ENCODE data around the gene SRP14. TPM values are rescaled to one million over a fixed set of nuclear protein-coding genes. Genes with fewer than 3 reads are reported as not detected.
A peak's percentile ranks its signal among the peaks of the same experiment; 100 is the strongest.

SRP14 gene
- total RNA-seq, 3 donors from 2014 or later, result 279 to 310 (median 299) TPM

DNA sequence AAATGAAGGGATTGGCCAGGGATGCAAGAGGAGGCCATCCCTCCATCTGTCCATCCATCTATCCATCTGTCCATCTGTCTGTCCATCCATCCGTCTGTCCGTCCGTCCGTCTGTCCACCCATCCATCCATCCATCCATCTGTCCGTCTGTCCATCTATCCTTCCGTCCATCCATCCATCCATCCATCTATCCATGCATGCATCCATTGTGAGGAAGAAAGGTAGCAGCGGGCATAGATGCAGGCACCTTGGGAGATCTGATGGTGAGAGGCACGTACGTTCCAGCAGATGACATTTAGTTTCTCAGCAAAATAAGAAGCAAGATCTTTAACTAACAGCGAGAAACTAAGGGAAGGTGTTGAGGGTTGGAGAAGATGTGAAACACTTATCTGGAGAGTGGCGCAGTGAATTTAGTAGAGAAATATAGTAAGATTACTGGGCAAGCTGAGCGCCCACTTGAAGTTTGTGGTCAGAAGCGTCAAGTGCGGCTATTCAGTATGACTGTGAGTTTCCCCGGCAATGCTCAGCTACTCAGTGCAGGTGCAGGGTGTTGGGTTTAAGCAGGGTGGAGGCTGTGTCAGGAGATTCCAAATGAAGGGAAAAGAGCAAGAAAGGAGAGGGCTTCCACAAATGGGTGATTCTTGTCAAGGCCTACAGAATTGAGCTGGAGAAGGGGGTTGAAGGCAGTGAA is 22.4 kb upstream of the SRP14 start:
- Histone ChIP-seq H3K27me3 (no peaks in the 10 kb centered on the region), H3K9me3 (no peaks in the 10 kb centered on the region), H3K4me1 (no peaks in the 10 kb centered on the region), H3K4me3 (no peak overlapping the region), H3K27ac (no peak overlapping the region), H3K36me3 (no peaks in the 10 kb centered on the region)
- TF ChIP-seq POLR2AphosphoS5 (IDR thresholded peaks at IDR 0.05) (no peak), POLR2A (IDR thresholded peaks at IDR 0.05) (no peak)
- TF ChIP-seq, protein P1, sequence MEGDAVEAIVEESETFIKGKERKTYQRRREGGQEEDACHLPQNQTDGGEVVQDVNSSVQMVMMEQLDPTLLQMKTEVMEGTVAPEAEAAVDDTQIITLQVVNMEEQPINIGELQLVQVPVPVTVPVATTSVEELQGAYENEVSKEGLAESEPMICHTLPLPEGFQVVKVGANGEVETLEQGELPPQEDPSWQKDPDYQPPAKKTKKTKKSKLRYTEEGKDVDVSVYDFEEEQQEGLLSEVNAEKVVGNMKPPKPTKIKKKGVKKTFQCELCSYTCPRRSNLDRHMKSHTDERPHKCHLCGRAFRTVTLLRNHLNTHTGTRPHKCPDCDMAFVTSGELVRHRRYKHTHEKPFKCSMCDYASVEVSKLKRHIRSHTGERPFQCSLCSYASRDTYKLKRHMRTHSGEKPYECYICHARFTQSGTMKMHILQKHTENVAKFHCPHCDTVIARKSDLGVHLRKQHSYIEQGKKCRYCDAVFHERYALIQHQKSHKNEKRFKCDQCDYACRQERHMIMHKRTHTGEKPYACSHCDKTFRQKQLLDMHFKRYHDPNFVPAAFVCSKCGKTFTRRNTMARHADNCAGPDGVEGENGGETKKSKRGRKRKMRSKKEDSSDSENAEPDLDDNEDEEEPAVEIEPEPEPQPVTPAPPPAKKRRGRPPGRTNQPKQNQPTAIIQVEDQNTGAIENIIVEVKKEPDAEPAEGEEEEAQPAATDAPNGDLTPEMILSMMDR (IDR thresholded peaks at IDR 0.05), result no peak
- intact Hi-C loops (cut with DNase I; ENCODE audit: low total_unique reads), result no loop called here
- DNase-seq (ENCODE audit: low spot score in 2 of 2), result no peak

DNA sequence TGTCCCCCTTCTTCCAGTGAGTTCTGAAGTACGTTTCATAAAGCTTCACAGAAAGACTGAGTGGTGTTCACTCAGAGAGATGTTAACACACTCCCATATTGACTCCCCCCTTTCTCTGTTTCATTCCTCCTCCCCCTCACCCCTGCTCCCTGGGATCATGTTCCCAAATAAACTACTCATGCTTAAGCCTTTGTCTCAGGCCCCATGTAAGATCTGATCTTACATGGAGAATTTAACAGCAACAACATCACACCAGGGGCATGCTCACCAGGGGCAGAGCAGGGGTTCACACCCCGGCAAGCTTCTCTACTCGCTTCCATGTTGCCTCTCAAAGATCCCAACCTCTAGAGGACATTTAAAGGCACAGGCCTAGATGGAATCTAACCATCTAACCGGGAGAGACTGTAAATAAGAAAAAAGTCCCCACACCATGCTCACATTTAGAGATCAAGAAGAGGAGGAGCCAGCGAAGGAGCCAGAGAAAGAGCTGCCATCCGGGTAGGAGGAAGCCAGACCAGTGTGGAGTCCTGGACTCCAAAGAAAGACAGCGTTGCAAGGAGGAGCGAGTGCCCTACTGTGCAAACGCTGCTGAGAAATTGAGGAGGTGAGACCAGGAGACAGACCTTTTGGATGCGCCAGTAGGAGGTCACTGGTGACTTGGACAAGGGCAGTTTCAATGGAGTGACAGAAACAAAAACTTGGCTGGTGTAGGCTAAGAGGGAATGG is 21.4 kb upstream of the SRP14 start:
- H3K36me3 ChIP-seq, result no peaks in the 10 kb centered on the region
- H3K4me3 ChIP-seq, result no peak overlapping the region
- DNase-seq (ENCODE audit: low spot score in 2 of 2), result no peak
- no peak for TF ChIP-seq POLR2A (IDR thresholded peaks at IDR 0.05)
- no peaks in the 10 kb centered on the region for H3K27me3 ChIP-seq
- H3K9me3 ChIP-seq, result no peaks in the 10 kb centered on the region
- H3K4me1 ChIP-seq, result peaks cover 0 to 9% of the 10 kb centered on the region in 2 donors
- H3K27ac ChIP-seq, result no peak overlapping the region
- intact Hi-C loops (cut with DNase I; ENCODE audit: low total_unique reads), result no loop called here

DNA sequence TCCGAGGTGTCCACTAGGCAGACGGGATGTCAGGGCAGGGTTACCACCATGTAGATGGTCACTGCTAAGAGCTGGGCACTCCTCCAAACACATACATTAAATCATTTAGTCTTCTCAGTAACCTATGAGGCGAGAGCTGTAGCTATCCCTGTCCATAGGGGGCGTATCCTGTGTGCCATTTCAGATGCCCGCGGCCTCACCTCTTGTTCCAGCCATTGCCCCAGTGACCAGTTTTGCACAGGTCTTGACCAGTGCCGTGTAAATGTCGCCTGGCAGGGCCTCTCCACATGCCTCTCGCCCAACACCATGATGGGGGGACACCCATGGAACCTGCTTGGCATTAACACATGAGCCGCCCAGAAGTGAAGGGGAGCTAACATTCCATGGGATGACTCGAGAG is 20.8 kb upstream of the SRP14 start:
- Histone ChIP-seq H3K4me3 (no peak overlapping the region), H3K27ac (no peak overlapping the region), H3K36me3 (no peaks in the 10 kb centered on the region), H3K4me1 (peaks cover 0 to 15% of the 10 kb centered on the region in 2 donors), H3K27me3 (no peaks in the 10 kb centered on the region), H3K9me3 (no peaks in the 10 kb centered on the region)
- TF ChIP-seq, protein P1 (IDR thresholded peaks at IDR 0.05), result no peak
- no peak for TF ChIP-seq POLR2A (IDR thresholded peaks at IDR 0.05)
- no peak for TF ChIP-seq POLR2AphosphoS5 (IDR thresholded peaks at IDR 0.05)
- intact Hi-C loops (cut with DNase I; ENCODE audit: low total_unique reads), result loop anchor here (10.0 kb wide), 1 partner anchor 45 kb away; the partner anchor contains the start of gene BMF
- no peak for DNase-seq (ENCODE audit: low spot score in 2 of 2)

DNA sequence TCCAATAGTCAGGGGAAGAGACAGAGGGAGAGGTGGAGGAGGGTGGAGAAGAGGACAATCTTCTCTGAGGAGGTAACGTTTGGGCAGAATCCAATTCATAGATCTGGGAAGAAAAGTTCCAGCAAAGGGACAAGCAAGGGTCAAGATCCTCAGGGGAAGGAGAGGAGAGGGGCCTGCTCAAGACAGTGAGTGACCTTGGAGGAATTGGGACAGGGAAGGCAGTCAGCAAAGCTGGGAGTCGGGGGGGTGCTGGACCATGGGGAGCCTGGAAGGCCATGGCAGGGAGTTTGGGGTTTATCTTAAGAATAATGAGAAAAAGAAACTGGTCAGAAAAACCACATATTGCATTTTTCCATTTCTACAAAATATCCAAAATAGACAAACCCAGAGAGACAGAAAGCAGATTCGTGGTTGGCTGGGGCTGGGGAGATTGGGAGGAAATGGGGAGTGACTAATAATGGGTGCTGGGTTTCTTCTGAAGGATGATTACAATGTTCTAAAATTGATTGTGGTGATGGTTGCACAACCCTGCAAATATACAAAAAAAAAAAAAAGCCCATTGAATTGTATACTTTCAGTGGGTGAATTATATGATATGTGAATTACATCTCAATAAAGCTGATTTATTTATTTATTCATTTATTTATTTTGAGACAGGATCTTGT is 19.6 kb upstream of the SRP14 start:
- H3K4me3 ChIP-seq, result no peak overlapping the region
- no peak overlapping the region for H3K27ac ChIP-seq
- H3K4me1 ChIP-seq, result peaks cover 0 to 20% of the 10 kb centered on the region in 2 donors
- intact Hi-C loops (cut with DNase I; ENCODE audit: low total_unique reads), result loop anchor here (10.0 kb wide), 1 partner anchor 46 kb away; the partner anchor contains the start of gene BMF
- H3K36me3 ChIP-seq, result no peaks in the 10 kb centered on the region
- H3K27me3 ChIP-seq, result no peaks in the 10 kb centered on the region
- H3K9me3 ChIP-seq, result no peaks in the 10 kb centered on the region
- DNase-seq (ENCODE audit: low spot score in 2 of 2), result no peak
- TF ChIP-seq, protein P1 (IDR thresholded peaks at IDR 0.05), result no peak
- TF ChIP-seq POLR2A (IDR thresholded peaks at IDR 0.05), result no peak
- TF ChIP-seq POLR2AphosphoS5 (IDR thresholded peaks at IDR 0.05), result no peak

DNA sequence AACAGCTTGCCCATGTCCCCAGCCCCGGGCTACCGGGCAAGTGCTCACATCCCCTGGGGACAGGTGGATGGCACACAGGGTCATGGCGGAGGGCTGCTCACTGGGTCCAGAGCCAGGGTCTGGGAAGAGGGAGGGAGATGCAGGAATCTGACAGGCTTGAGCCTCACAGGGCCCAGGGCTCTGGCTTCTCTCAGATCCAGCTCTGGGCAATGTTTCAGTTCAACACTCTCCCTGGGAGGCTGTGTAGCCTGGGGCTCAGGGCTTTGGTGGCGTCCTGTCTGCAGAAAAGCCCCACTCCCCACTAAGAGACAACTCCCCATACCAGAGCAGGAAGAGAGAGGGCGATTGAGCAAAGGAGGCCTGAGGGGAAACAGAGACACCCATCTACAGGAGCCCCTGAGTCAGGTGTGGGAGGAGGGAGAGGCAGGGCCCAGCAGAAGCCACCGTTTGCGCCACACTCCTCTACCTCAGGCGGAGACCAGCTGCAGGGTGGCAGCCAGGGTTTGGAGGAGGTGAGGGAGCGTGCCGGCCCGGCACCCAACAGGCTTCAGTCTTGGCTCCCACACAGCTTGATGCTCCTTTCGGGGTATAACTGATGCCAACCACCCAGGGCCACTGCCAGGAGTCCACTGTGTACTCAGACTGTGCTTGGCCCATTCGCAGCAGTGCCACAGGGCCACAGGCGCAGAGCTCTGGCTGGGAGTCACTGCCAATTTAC is 16.8 kb upstream of the SRP14 start:
- Histone ChIP-seq H3K36me3 (no peaks in the 10 kb centered on the region), H3K27me3 (no peaks in the 10 kb centered on the region), H3K4me1 (peaks cover 0 to 20% of the 10 kb centered on the region in 2 donors), H3K9me3 (no peaks in the 10 kb centered on the region), H3K4me3 (no peak overlapping the region), H3K27ac (peak overlapping the region; percentile 42 to 71)
- TF ChIP-seq POLR2A (IDR thresholded peaks at IDR 0.05) (no peak), POLR2AphosphoS5 (IDR thresholded peaks at IDR 0.05) (no peak)
- TF ChIP-seq, protein P1 (IDR thresholded peaks at IDR 0.05), result no peak
- intact Hi-C loops (cut with DNase I; ENCODE audit: low total_unique reads), result loop anchor here (10.0 kb wide), 1 partner anchor 49 kb away; the partner anchor contains the start of gene BMF
- DNase-seq (ENCODE audit: low spot score in 2 of 2), result peak; percentile 62 to 69
